HG02763 (cell line): Measurements from ENCODE around the gene FYN.

Experiments used
- ATAC-seq: cut with Tn5 transposase; IDR thresholded peaks from one replicate; pipeline ENCODE4 v1.9.1; 2021; ENCODE audit warnings: mild to moderate bottlenecking, moderate library complexity; ENCODE audit not compliant: unreplicated experiment

FYN gene

GRCh38 chr6:111734068-111735061 lies 138.9 kb downstream of the FYN start:
- no peak for ATAC-seq

- no peak for ATAC-seq
These were observed 140.9 kb downstream of the FYN start for GRCh38 chr6:111732390-111732789.

DNA sequence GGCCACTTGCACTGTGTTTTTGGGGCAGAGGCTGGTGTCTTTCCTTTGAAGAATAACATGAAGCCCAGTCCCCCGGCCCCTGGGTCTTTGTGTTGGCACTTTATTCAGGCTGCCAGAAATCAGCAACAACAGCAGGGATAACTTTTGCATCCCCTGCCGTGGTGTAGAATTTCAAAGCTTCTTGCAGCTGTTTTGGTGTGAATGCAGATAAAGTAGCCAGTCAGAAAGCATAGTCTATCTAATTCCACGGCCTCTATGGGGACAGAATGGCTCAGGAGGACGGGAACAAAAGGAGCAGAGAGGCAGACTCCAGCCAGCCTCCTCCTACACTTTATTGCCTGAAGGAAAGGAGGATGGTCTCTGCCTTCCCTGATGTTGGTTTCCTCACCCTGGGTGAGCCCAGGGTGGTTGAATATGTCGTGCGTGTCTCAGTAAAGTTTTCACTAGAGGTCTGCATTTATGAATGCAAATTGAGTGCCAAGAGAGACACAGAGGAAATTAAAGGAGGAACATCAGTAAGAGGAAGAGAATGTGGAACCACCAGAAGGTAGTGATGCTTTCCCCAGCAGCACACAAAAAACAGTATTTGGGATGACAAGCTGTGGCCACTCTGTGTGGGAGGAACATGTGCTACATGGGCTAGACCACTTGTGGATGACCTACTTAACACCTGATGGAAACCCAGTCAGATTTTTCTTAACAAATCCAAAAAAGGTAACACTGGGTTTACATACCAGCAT lies 141.6 kb downstream of the FYN start:
- no peak for ATAC-seq

GRCh38 chr6:111730864-111731263 lies 142.4 kb downstream of the FYN start:
- no peak for ATAC-seq

DNA sequence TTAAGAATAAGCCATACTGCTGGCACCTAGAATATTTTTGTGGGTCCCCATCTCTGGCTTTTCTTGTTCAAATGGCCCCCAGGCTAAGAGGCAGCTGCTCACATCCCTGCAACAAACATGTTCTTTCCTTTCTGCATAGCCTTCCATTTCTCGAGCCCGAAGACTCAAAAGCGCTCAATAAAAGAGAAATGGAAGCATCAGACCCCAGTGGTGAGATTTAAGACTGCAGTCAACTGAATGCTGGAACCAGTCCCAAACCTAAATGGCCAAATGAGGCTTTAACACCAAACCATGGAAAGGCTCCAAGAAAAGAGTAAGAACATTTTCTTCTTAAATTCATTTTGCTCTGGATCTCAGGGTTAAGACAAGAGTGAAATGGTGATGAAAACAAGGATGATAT lies 145.4 kb downstream of the FYN start:
- ATAC-seq = no peak

DNA sequence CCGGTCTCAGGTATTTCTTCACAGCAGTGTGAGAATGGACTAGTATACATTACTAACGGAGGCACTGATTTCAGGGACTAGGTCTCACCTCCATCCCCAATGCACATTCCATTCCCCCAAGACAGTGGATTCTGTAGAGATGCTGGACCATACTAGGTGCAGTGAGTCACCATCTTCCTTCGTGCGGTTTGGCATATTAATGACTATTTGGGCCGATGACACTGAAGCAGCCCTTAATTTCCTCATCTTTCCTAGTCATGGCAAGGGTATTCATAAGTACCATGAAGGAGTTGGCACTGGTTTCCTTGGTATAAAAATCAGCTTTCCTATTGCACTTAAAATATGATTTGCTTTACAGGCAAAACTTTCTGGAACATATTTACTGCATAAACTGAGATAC lies 146.2 kb downstream of the FYN start:
- no peak for ATAC-seq

DNA sequence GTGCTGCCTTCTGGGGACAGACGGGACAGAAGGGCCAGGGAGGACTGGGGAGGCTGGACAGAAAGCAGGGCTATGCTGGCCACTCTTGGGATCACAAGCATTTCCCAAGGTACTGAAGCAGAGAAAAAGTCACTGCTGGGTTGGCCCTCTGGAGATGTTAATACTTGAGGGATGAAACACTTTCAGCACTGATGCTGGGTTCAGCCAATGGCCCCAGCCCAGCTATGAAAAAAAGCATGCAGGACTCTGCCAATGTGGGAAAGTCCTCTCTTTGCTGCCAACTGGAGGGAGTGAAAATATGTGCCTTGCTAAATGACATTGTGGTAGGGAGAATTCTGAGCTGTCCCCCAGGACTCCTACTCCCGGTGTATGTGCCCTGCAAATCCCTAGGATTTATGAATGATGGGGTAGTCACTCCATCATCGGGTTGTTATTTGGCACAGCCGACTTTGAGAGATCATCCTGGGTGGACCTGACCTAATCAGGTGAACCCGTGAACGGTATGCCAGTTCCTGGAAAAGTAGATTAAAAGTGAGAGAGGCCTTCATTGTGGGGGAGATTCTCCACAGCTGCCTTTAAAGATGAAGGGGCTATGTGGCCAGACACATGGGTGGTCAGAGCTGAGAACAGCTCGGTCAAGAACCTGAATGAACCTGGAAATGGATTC lies 147.7 kb downstream of the FYN start:
- no peak for ATAC-seq

DNA sequence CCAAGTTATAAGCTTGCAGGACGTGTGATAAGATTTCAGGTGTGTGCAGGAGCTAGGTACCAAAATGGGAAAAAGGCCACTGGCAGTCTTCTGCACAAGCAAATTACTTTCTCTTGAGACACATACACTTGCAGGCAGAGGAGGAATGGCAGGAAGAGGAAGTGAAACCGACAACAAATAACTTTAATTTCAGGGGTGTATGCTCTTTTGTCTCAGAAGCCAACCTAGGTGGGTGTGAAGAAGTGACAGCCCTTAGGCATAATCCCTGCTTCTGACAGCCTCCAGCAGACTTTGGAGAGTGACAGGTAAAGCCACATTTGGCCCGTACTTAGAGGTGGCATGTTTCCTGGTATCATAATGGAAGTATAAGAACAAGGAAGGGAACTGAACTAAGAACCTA lies 148.7 kb downstream of the FYN start:
- ATAC-seq = peak; percentile 98

- ATAC-seq = no peak
These were observed 149.2 kb downstream of the FYN start for GRCh38 chr6:111724039-111724438.

DNA sequence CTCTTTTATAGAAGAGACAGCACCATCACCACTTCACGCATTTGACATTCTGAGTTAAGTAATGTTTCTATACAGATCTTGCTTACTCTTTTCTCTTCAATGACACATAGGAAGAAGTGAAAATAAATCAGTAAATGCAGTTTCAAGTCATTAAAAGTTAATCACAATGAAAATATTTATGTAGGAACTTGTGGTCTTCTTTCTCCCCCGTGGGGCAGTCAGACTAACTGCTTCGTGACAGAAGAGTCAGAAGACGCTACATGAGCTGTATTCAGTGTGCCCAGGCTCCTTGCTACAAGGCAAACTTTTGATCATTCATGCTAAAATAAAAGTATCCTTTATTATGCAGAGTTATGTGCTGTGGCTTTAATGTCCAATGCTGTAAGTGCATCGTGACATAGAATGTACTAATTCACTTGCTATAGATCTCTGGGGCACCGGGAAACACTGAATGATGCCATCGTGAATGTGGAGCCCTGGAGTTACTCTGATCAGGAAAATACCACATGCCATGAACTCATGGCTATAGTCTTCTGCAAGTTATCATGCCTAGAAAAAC lies 149.8 kb downstream of the FYN start:
- no peak for ATAC-seq

- ATAC-seq = no peak
These were observed 151.0 kb downstream of the FYN start for GRCh38 chr6:111722179-111722731.

- ATAC-seq = no peak
These were observed 151.5 kb downstream of the FYN start for GRCh38 chr6:111721753-111722154.

DNA sequence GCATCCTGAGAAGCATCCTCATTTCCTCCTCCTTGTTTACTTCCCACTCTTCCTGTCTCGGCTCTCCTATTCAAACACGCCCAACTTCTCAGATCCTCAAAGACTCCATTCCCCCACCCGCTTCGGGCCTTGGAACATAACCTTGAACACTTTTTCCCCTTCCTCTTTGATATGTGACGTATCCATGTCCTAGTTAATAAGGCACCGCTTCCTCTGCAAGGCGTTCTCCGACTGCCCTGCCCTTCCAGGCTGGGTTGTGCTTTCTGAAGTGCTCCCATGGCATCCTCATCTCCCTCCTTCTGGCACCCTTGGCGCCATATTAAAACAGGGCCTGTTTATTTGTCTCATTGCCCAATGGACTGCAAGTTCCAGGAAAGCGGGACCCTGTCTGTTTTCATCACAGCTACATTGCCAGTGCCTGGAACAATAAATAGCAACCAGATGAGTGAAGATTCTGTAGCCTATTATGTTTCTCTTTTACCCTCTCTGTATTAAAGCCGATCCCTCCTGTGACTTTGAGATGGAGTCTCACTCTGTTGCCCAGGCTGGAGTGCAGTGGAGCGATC lies 152.2 kb downstream of the FYN start:
- no peak for ATAC-seq

- ATAC-seq = no peak
These were observed 154.3 kb downstream of the FYN start for GRCh38 chr6:111718990-111719389.

GRCh38 chr6:111718326-111718725 lies 154.9 kb downstream of the FYN start:
- no peak for ATAC-seq

DNA sequence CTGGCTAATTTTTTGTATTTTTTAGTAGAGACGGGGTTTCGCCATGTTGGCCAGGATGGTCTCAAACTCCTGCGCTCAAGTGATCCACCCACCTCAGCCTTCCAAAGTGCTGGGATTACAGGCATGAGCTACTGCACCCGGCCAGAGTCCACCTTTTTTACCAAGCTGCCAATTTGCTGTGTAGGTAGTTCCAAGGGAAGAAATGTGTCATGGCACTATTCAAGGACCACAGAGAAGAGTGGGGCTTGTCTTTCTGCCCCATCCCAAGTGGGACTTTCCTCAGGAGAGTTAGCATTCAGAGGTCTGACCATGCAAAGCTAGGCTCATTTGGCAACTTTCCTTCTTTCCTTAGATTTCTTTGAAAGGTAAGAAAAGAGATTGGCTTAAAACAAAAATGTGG lies 155.6 kb downstream of the FYN start:
- no peak for ATAC-seq

GRCh38 chr6:111716325-111716724 lies 156.9 kb downstream of the FYN start:
- ATAC-seq = no peak

DNA sequence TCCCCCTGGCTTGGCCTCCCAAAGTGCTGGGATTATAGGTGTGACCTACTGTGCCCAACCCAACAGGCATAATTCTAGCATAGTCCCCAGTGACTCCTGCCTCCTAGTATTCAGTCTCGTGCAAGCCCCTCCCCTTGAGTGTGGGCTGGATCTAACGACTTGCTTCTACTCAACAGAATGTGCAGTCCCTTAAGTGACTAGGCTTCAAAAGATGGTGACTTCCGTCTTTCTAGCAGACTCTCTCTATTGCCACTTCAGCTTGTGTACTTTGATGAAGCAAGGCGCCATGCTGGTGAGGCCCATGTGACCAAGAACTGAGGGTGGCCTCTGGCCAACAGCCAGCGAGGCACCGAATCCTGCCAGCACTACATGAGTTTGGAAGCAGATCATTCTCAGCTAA lies 157.9 kb downstream of the FYN start:
- ATAC-seq = no peak

GRCh38 chr6:111714416-111715270 lies 158.6 kb downstream of the FYN start:
- no peak for ATAC-seq

GRCh38 chr6:111713811-111714210 lies 159.4 kb downstream of the FYN start:
- no peak for ATAC-seq
